Measurements from ENCODE around the gene MLLT3.

Gene MLLT3

DNA sequence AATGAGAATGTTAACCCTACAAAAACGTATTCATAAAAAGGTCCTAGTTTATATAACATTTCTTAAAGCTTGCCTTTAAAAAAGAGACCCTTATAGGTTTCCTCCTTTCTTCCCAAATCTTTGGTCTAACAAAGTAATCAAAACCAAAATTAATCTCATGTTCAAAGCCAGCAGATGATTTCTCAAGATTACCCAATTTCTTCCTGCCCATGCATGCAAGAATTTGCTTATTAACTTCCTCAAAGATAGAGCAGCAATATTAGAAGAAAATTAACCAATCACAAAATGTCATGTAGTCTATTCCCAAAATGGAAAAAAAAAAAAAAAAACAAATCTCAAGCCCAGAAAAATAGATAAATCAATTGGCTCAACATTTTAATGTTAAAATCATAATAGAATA lies 114.9 kb downstream of the MLLT3 start:
- Histone ChIP-seq H3K9me3 (ENCODE audit: low read length) (no peaks in the 10 kb centered on the region), H3K4me3 (ENCODE audit: low read depth in 1 of 2, low read length in 2 of 2) (no peak overlapping the region), H3K4me1 (ENCODE audit: insufficient read depth, low read length) (peaks cover 26% of the 10 kb centered on the region), H3K9ac (ENCODE audit: low read length) (no peak overlapping the region), H3K36me3 (ENCODE audit: insufficient read depth, low read length) (no peaks in the 10 kb centered on the region), H3K27ac (ENCODE audit: low read depth, low read length) (no peak overlapping the region), H3K27me3 (ENCODE audit: control insufficient read depth in 1 of 2, insufficient read depth in 2 of 2, low read length in 2 of 2) (no peaks in the 10 kb centered on the region)

DNA sequence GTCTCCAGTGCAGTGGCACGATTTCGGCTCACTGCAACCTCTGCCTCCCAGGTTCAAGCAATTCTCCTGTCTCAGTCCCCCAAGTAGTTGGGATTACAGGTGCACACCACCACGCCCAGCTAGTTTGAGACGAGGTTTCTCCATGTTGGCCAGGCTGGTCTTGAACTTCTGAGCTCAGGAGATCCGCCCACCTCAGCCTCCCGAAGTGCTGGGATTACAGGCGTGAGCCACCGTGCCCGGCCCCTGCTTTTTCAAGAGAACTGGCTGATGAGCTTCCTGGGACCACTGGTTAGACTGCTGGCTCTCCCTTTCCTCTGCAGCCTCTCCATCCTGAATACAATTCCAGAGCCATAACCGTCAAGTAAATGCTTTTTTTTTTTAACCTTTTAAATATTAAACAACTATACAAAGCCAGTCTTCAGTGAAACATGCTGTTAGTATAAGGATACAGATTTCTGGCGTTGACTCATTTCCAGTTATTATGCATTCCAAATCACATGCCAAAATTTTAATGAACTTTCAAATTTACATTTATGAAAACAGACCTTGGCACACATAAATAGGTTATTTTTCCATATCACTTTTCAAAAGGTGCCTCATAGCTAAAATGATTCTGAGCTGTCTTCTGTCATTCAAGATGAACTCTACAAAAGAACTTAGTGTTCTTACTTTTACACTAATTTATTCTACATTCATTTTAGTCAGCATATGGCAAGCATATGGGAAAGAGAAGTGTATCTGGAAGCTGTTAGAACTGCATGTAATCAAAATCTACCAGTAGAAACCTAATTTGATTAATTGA lies 116.0 kb downstream of the MLLT3 start:
- H3K9ac ChIP-seq (ENCODE audit: low read length), result no peak overlapping the region
- H3K27ac ChIP-seq (ENCODE audit: low read depth, low read length), result no peak overlapping the region
- no peaks in the 10 kb centered on the region for H3K36me3 ChIP-seq (ENCODE audit: insufficient read depth, low read length)
- no peak overlapping the region for H3K4me3 ChIP-seq (ENCODE audit: low read depth in 1 of 2, low read length in 2 of 2)
- peaks cover 18% of the 10 kb centered on the region for H3K4me1 ChIP-seq (ENCODE audit: insufficient read depth, low read length)
- no peaks in the 10 kb centered on the region for H3K9me3 ChIP-seq (ENCODE audit: low read length)
- H3K27me3 ChIP-seq (ENCODE audit: control insufficient read depth in 1 of 2, insufficient read depth in 2 of 2, low read length in 2 of 2), result no peaks in the 10 kb centered on the region

DNA sequence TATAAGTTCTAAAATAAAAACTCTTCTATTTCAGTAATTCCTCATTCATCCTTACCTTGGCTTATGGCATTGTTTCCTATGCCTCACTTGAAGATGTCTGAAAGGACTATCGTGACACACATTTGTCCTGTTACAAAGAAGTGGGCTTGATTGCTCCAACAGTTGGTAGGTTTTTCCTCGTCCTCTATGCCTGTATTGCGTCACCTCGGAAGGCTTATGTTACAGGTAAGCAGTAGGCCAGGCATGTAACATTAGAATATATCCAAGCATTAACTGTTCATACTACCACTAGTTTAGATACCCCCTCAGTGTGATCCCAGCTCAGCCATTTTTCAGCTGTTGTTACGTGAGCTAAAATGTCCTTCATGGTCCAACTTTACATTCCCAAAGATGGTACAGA lies 116.7 kb downstream of the MLLT3 start:
- no peak overlapping the region for H3K27ac ChIP-seq (ENCODE audit: low read depth, low read length)
- no peaks in the 10 kb centered on the region for H3K27me3 ChIP-seq (ENCODE audit: control insufficient read depth in 1 of 2, insufficient read depth in 2 of 2, low read length in 2 of 2)
- H3K9me3 ChIP-seq (ENCODE audit: low read length), result no peaks in the 10 kb centered on the region
- peaks cover 18% of the 10 kb centered on the region for H3K4me1 ChIP-seq (ENCODE audit: insufficient read depth, low read length)
- H3K4me3 ChIP-seq (ENCODE audit: low read depth in 1 of 2, low read length in 2 of 2), result no peak overlapping the region
- H3K9ac ChIP-seq (ENCODE audit: low read length), result no peak overlapping the region
- no peaks in the 10 kb centered on the region for H3K36me3 ChIP-seq (ENCODE audit: insufficient read depth, low read length)

DNA sequence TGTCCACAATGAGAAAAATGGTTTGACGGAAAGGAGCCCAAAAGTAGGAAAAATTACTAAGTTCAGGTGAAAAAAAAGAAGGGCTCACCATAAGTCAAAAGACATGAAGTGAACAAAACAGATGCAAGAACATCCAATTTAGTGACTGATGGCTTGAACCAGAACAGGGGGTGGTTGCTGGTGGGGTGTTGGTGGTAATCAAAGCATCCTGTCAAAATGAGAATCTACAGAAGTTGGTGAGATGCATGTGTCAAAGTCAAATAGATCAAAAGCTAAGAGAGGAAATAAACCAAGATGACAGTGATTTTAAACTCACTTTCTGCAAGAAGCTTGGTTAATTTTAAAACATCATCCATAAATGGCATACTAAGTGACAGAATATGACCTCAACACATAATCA lies 117.4 kb downstream of the MLLT3 start:
- Histone ChIP-seq H3K4me1 (ENCODE audit: insufficient read depth, low read length) (peaks cover 18% of the 10 kb centered on the region), H3K4me3 (ENCODE audit: low read depth in 1 of 2, low read length in 2 of 2) (no peak overlapping the region), H3K36me3 (ENCODE audit: insufficient read depth, low read length) (no peaks in the 10 kb centered on the region), H3K9ac (ENCODE audit: low read length) (no peak overlapping the region), H3K9me3 (ENCODE audit: low read length) (no peaks in the 10 kb centered on the region), H3K27me3 (ENCODE audit: control insufficient read depth in 1 of 2, insufficient read depth in 2 of 2, low read length in 2 of 2) (no peaks in the 10 kb centered on the region), H3K27ac (ENCODE audit: low read depth, low read length) (no peak overlapping the region)

DNA sequence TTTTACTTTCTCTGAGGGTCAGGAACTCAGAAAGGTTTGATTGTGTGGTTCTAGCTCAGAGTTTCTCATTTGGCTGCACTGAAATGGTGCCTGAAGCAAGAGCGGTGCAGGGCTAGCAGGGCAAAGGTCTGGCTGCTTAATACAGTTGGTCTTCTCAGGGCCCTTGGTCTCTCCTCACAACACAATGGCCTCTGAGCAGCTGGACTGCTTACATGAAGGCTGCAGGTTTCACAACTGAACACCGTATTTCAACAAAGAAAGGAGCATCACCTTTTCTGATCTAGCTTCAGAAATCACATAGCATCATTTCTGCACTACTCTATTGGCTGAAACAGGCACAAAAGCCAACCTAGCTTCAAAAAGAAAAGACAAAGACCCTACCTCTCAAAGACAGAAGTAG lies 122.2 kb downstream of the MLLT3 start:
- Histone ChIP-seq H3K4me3 (ENCODE audit: low read depth in 1 of 2, low read length in 2 of 2) (no peak overlapping the region), H3K27me3 (ENCODE audit: control insufficient read depth in 1 of 2, insufficient read depth in 2 of 2, low read length in 2 of 2) (no peaks in the 10 kb centered on the region), H3K9ac (ENCODE audit: low read length) (no peak overlapping the region), H3K36me3 (ENCODE audit: insufficient read depth, low read length) (no peaks in the 10 kb centered on the region), H3K9me3 (ENCODE audit: low read length) (no peaks in the 10 kb centered on the region), H3K27ac (ENCODE audit: low read depth, low read length) (no peak overlapping the region), H3K4me1 (ENCODE audit: insufficient read depth, low read length) (peaks cover 10% of the 10 kb centered on the region)

DNA sequence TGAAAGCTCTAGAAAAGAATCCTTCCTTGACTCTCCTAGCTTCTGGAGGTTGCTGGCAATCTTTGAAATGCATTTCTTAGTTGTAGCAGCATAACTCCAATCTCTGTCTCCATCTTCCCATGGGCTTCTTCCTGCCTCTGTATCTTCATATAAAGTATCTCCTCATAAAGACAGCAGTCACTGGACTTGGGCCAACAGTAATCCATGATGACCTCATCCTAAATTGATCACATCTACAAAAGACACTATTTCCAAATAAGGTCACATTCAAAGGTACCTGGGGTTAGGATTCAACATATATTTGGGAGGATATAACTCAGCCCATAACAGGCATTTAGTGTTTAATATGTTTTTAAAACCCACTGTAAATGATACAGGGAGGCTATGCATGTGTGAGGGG lies 123.3 kb downstream of the MLLT3 start:
- H3K9ac ChIP-seq (ENCODE audit: low read length), result no peak overlapping the region
- no peak overlapping the region for H3K27ac ChIP-seq (ENCODE audit: low read depth, low read length)
- no peaks in the 10 kb centered on the region for H3K36me3 ChIP-seq (ENCODE audit: insufficient read depth, low read length)
- no peaks in the 10 kb centered on the region for H3K27me3 ChIP-seq (ENCODE audit: control insufficient read depth in 1 of 2, insufficient read depth in 2 of 2, low read length in 2 of 2)
- no peak overlapping the region for H3K4me3 ChIP-seq (ENCODE audit: low read depth in 1 of 2, low read length in 2 of 2)
- H3K4me1 ChIP-seq (ENCODE audit: insufficient read depth, low read length), result peaks cover 7% of the 10 kb centered on the region
- H3K9me3 ChIP-seq (ENCODE audit: low read length), result no peaks in the 10 kb centered on the region

DNA sequence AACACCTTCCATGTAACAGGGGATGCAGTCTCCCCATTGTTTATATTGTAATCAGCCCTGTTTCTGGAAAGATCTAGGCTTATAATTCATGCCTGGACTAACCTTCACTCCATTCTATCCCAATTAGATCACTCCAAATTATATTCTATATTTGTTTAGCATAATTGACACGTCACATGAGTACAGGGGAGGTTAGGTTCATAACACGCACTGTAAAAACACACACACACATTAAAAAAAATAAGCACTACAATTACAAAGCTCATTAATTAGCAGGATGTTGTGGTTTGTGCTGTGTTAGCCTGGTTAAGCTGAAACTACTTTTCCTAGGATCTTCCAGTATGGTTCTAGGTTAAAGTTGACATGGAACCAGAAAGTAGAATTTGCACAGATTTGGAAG lies 126.0 kb downstream of the MLLT3 start:
- peaks cover 7% of the 10 kb centered on the region for H3K4me1 ChIP-seq (ENCODE audit: insufficient read depth, low read length)
- H3K4me3 ChIP-seq (ENCODE audit: low read depth in 1 of 2, low read length in 2 of 2), result no peak overlapping the region
- H3K27ac ChIP-seq (ENCODE audit: low read depth, low read length), result no peak overlapping the region
- H3K27me3 ChIP-seq (ENCODE audit: control insufficient read depth in 1 of 2, insufficient read depth in 2 of 2, low read length in 2 of 2), result no peaks in the 10 kb centered on the region
- no peaks in the 10 kb centered on the region for H3K36me3 ChIP-seq (ENCODE audit: insufficient read depth, low read length)
- no peaks in the 10 kb centered on the region for H3K9me3 ChIP-seq (ENCODE audit: low read length)
- no peak overlapping the region for H3K9ac ChIP-seq (ENCODE audit: low read length)

DNA sequence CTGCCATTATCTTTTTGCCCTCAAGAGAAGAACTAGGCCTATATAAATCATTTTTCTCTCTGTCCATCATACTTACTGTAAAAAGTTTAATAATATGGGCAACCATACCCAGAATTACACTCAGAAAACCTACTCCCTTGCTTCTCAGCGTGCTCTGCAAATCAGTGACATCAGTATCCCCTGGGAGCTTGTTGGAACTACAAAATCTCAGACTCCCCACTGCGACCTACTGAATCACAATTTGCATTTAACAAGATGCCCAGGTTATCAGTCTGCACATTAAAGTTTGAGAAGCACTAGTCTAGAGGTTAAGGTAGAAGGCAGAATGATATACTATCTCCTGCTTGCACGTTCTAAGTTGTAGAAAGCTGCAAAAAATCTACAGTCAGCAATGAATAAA lies 127.2 kb downstream of the MLLT3 start:
- Histone ChIP-seq H3K4me3 (ENCODE audit: low read depth in 1 of 2, low read length in 2 of 2) (no peak overlapping the region), H3K36me3 (ENCODE audit: insufficient read depth, low read length) (no peaks in the 10 kb centered on the region), H3K27ac (ENCODE audit: low read depth, low read length) (no peak overlapping the region), H3K9me3 (ENCODE audit: low read length) (no peaks in the 10 kb centered on the region), H3K4me1 (ENCODE audit: insufficient read depth, low read length) (peaks cover 7% of the 10 kb centered on the region), H3K27me3 (ENCODE audit: control insufficient read depth in 1 of 2, insufficient read depth in 2 of 2, low read length in 2 of 2) (no peaks in the 10 kb centered on the region), H3K9ac (ENCODE audit: low read length) (no peak overlapping the region)

DNA sequence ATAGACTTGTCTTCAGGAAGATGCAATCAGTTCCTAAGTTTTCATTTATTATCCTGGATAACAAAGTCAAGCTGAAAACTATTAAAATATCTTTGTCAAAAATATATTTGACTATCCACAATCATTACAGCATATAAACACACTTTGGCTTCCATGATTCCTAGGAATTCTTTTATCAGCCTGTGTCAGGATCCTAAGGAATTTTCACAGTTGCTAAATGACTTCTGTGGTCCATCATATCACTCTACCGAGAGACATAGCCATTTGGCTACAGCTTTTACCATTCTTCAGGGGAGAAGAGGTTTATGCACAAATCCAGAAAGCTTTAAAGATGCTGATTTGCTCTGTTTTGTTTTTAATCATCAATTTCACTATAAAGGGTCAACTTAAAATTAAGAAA lies 128.3 kb downstream of the MLLT3 start:
- no peak overlapping the region for H3K27ac ChIP-seq (ENCODE audit: low read depth, low read length)
- peaks cover 9% of the 10 kb centered on the region for H3K4me1 ChIP-seq (ENCODE audit: insufficient read depth, low read length)
- H3K36me3 ChIP-seq (ENCODE audit: insufficient read depth, low read length), result no peaks in the 10 kb centered on the region
- H3K4me3 ChIP-seq (ENCODE audit: low read depth in 1 of 2, low read length in 2 of 2), result no peak overlapping the region
- H3K27me3 ChIP-seq (ENCODE audit: control insufficient read depth in 1 of 2, insufficient read depth in 2 of 2, low read length in 2 of 2), result no peaks in the 10 kb centered on the region
- no peaks in the 10 kb centered on the region for H3K9me3 ChIP-seq (ENCODE audit: low read length)
- H3K9ac ChIP-seq (ENCODE audit: low read length), result no peak overlapping the region

DNA sequence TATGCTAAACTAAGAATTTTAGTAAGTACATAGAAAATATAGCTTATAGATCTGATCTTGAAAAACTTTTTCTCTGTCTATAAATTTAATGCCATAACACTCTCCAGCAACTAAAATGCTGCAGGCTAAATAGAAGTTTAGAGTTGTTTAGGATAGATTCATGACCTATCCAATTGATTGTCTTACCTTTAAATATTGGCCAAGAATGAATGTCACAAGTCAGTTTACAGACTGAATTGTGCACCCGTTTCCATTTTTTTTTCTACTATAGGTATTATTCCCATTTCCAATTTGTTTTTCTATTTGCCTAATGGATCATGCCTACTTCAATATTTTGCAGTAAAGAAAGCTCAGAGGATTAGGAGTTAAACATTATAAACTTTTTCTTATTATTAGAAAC lies 129.5 kb downstream of the MLLT3 start:
- no peaks in the 10 kb centered on the region for H3K36me3 ChIP-seq (ENCODE audit: insufficient read depth, low read length)
- no peak overlapping the region for H3K27ac ChIP-seq (ENCODE audit: low read depth, low read length)
- H3K9me3 ChIP-seq (ENCODE audit: low read length), result no peaks in the 10 kb centered on the region
- no peaks in the 10 kb centered on the region for H3K27me3 ChIP-seq (ENCODE audit: control insufficient read depth in 1 of 2, insufficient read depth in 2 of 2, low read length in 2 of 2)
- H3K4me1 ChIP-seq (ENCODE audit: insufficient read depth, low read length), result peaks cover 16% of the 10 kb centered on the region
- no peak overlapping the region for H3K4me3 ChIP-seq (ENCODE audit: low read depth in 1 of 2, low read length in 2 of 2)
- no peak overlapping the region for H3K9ac ChIP-seq (ENCODE audit: low read length)

DNA sequence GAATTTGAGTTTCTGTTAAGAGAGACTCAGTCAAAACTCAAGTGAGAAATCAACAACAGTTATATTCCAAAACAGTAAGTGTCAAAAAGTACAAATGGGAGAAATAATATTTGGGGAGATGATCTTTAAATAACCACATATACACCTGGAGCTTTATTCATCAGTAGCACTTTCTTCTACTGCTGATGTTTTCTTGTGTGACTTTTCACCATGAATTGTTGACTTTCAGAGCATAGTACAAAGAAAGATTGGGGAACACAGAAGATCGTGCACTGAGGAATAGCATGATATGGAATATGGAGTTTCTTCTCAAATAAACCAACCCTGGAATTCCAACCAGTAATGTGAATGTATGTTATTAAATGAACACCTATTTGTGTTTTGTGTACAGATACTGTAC lies 130.7 kb downstream of the MLLT3 start:
- H3K4me1 ChIP-seq (ENCODE audit: insufficient read depth, low read length), result peaks cover 16% of the 10 kb centered on the region
- no peaks in the 10 kb centered on the region for H3K36me3 ChIP-seq (ENCODE audit: insufficient read depth, low read length)
- H3K9me3 ChIP-seq (ENCODE audit: low read length), result no peaks in the 10 kb centered on the region
- H3K9ac ChIP-seq (ENCODE audit: low read length), result no peak overlapping the region
- no peak overlapping the region for H3K27ac ChIP-seq (ENCODE audit: low read depth, low read length)
- H3K27me3 ChIP-seq (ENCODE audit: control insufficient read depth in 1 of 2, insufficient read depth in 2 of 2, low read length in 2 of 2), result no peaks in the 10 kb centered on the region
- no peak overlapping the region for H3K4me3 ChIP-seq (ENCODE audit: low read depth in 1 of 2, low read length in 2 of 2)

DNA sequence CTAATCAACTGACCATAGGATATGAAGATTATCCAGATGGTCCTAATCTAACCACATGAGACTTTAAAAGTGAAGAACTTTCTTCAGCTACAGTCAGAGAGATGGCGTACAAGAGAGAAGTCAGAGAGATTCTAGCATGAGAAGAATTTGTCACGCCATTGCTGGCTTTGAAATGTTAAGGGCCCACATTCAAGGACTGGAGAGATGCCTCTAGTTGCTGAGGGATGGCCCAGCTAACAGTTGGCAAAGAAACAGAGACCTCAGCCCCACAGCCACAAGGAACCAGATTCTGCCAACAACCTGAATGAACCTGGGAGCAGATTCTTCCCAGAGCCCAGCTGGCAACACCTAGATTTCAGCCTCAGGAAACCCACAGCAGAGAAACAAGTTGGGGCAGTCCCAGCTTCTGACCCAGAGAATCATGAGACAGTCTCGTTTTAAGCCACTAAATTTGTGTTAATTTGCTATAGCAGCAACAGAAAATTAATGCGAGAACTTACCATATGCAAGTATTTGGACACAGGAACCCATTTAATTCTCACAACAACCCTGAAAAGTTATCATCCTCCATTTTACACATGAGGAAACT lies 132.0 kb downstream of the MLLT3 start:
- Histone ChIP-seq H3K4me1 (ENCODE audit: insufficient read depth, low read length) (peaks cover 9% of the 10 kb centered on the region), H3K9me3 (ENCODE audit: low read length) (no peaks in the 10 kb centered on the region), H3K36me3 (ENCODE audit: insufficient read depth, low read length) (no peaks in the 10 kb centered on the region), H3K9ac (ENCODE audit: low read length) (no peak overlapping the region), H3K27ac (ENCODE audit: low read depth, low read length) (no peak overlapping the region), H3K27me3 (ENCODE audit: control insufficient read depth in 1 of 2, insufficient read depth in 2 of 2, low read length in 2 of 2) (no peaks in the 10 kb centered on the region), H3K4me3 (ENCODE audit: low read depth in 1 of 2, low read length in 2 of 2) (no peak overlapping the region)

Data from muscle layer of colon (tissue), 2 donors.